Activated T-cell treated with anti-CD3 and anti-CD28 coated beads, Interleukin-2, amount 50 U/mL, for 24 hours (primary cell): ENCODE measurements around the gene GNG7.
A peak's percentile ranks its signal among the peaks of the same experiment; 100 is the strongest.

Experiments used
- DNase-seq: peaks from one replicate; pipeline ENCODE4 v3.0.0-alpha.2; 2020
- H3K27ac Mint-ChIP-seq: 2 replicates; pipeline ENCODE4 v1.8.0; 2020; ENCODE audit warnings: mild to moderate bottlenecking, mixed read lengths
- H3K27me3 Mint-ChIP-seq: 2 replicates; pipeline ENCODE4 v1.8.0; 2020; ENCODE audit warnings: mixed read lengths
- H3K36me3 Mint-ChIP-seq: 2 replicates; pipeline ENCODE4 v1.8.0; 2020; ENCODE audit warnings: low read depth, mixed read lengths
- H3K4me1 Mint-ChIP-seq: 2 replicates; pipeline ENCODE4 v1.8.0; 2020; ENCODE audit warnings: low read depth, mixed read lengths
- H3K4me3 Mint-ChIP-seq: 2 replicates; pipeline ENCODE4 v1.8.0; 2020; ENCODE audit warnings: mild to moderate bottlenecking, moderate library complexity, mixed read lengths
- H3K9me3 Mint-ChIP-seq: 2 replicates; pipeline ENCODE4 v1.8.0; 2020; ENCODE audit warnings: mixed read lengths

GNG7 gene

DNA sequence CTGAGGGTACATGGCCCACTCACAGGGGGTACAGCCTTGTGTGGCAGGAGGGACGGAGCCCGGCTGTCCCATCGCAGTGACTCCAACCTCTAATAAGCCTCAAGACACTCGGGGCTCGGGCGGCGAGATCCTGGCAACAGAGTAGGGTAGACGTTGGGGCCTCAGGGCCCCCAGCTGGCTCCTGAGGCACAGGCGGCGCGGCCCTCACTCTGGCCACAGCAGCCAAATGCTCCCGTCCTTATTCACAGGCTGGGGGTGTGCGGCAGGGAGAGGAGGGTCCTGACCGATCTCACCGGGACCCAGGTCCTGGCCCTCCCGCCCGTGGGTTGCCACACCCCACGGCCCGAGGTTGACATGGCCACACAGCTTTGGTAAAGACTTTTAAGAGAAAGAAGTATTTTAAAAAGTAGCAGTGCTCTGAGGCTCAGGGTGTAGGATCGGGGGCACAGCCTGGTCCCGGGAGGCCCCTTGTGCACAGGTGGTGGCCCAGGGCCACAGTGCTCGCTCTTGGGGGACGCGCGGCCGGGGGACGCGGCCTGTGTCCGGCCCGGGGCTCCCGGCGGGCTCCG is 29.7 kb upstream of the GNG7 start:
- peaks cover 11% of the 10 kb centered on the region for H3K4me1 Mint-ChIP-seq
- no peak for DNase-seq
- H3K36me3 Mint-ChIP-seq: peaks cover 51% of the 10 kb centered on the region
- H3K27me3 Mint-ChIP-seq: peaks cover 7% of the 10 kb centered on the region
- H3K4me3 Mint-ChIP-seq: no peak overlapping the region
- no peak overlapping the region for H3K27ac Mint-ChIP-seq
- no peaks in the 10 kb centered on the region for H3K9me3 Mint-ChIP-seq

DNA sequence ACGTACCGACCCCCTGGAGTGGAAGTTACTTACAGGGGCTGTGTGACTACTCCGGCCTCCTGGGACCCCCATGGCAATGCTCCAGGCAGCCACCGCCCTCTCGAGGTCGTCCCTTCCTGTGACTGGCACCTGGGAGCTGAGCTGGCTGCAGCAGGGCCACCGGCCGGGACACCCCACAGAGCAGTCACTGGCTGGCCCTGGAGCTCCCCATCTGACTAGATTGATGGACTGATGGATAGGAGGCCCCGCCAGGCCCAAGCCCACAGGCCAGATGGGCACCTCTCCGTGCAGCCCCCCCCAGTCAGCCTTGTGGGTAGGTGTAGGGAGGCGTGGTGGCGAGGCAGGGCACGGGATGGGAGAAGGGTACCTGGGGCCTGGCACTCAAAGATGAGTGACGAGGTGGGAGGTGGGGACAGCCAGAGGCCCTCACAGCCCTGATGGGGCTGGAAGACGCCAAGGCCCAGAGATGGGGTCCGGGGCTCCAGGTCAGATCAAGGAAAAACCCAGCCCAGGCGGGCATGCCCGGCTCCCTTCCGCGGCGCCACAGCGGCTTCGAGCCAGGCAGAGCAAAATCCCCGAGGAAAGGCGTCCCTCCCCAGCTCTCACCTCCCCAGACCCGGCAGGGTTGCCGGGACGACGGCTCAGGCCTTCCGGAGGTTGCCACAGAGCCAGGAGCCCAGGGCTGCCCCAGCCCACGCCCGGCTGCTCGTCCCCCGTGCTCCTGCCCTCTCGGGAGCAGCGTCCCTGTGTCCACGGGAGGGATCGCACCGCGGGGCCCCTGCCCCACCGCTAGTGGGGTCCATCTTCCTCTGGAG is 28.9 kb upstream of the GNG7 start:
- Mint-ChIP-seq H3K27me3 (peaks cover 13% of the 10 kb centered on the region), H3K4me1 (peaks cover 8% of the 10 kb centered on the region), H3K27ac (no peak overlapping the region), H3K36me3 (peaks cover 42% of the 10 kb centered on the region), H3K4me3 (no peak overlapping the region), H3K9me3 (no peaks in the 10 kb centered on the region)
- DNase-seq: no peak

DNA sequence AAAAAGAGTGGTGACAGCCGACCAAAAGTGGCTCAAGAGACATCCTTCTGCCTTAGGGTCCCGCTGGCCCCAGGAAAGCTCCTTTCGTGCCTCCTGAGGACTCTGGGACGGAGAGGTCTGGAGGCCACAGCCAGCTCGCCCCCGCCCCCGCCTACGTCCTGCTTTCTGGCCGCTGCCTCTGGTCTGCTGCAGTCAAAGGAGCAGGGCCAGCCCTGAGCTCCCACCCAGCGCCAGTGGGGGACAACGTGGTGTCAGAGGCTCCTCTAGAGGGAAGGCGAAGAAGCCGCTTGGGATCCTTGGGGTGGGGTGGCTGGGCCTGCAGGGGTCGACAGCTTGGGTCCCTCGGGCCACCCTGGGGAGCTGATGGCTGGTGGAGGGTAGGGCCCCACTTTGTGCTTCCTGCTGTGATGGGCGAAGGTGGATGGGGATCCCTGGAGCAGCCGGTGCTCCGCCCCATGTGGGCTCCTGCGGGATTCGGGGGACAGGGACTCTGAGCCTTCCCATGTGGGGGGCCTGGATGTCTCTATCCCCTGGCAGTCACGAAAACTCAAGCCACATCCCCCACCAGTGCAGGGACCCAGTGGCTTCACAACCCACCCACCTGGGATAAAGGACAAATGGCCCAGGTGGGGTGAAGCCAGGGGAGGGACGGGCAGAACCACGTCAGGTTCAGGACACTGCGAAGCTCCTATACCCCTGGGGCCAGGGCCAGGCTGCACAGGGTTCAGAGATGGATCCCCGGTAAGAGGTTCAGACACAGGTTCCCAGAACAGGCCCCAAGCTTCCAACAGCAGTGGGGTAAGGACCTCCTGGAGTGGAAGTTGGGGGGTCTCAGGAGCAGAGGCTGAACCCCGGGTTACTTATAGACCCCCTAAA is 27.7 kb upstream of the GNG7 start:
- Mint-ChIP-seq H3K9me3 (no peaks in the 10 kb centered on the region), H3K4me1 (peaks cover 4% of the 10 kb centered on the region), H3K36me3 (peaks cover 30% of the 10 kb centered on the region), H3K27me3 (peaks cover 25% of the 10 kb centered on the region), H3K27ac (no peak overlapping the region), H3K4me3 (no peak overlapping the region)
- no peak for DNase-seq

DNA sequence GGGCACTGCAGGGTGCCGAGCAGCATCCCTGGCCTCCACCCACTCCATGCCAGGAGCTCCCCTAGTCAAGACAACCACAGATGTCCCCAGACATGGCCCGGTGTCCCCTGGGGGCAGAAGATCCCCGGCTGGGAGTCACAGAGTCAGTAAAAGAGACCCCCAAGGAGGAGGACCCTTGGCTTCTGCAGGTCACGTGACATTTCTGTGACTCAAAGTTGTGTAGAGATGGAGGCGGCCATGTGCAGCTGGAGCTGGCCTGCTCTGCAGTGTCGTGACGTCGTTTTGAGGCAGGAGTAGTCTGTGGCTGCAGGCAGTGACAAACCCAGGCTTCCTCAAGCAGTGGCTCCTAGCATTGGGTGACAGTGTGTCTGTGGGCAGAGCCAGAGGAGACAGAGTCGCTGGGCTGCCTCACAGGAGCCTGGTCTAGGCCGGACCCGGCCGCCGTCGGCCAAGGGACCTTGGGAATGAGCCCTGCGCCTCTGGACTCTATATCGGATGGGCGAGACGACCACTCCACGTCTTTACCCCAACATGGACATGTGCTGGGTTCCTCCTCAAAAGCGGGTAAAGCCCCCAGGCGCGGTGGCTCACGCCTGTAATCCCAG is 26.4 kb upstream of the GNG7 start:
- H3K27me3 Mint-ChIP-seq: peaks cover 31% of the 10 kb centered on the region
- peaks cover 17% of the 10 kb centered on the region for H3K36me3 Mint-ChIP-seq
- H3K4me1 Mint-ChIP-seq: peaks cover 4% of the 10 kb centered on the region
- H3K9me3 Mint-ChIP-seq: no peaks in the 10 kb centered on the region
- no peak overlapping the region for H3K4me3 Mint-ChIP-seq
- H3K27ac Mint-ChIP-seq: no peak overlapping the region
- no peak for DNase-seq

DNA sequence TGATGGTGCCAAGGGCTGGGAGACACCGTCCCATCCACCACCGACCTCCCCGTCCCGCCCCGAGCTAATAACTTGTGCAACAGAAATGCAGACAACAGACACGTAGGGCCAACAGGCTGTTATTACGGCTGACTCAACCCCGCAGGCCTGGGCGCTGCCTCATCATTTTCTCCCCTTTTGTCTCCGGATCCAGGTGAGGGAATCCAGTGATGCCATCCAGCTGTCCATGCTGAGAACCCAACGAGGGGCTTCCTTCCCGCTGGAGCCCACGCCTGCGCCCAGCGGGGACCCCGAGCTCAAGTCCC is 25.1 kb upstream of the GNG7 start:
- Mint-ChIP-seq H3K27ac (no peak overlapping the region), H3K27me3 (peaks cover 36% of the 10 kb centered on the region)

DNA sequence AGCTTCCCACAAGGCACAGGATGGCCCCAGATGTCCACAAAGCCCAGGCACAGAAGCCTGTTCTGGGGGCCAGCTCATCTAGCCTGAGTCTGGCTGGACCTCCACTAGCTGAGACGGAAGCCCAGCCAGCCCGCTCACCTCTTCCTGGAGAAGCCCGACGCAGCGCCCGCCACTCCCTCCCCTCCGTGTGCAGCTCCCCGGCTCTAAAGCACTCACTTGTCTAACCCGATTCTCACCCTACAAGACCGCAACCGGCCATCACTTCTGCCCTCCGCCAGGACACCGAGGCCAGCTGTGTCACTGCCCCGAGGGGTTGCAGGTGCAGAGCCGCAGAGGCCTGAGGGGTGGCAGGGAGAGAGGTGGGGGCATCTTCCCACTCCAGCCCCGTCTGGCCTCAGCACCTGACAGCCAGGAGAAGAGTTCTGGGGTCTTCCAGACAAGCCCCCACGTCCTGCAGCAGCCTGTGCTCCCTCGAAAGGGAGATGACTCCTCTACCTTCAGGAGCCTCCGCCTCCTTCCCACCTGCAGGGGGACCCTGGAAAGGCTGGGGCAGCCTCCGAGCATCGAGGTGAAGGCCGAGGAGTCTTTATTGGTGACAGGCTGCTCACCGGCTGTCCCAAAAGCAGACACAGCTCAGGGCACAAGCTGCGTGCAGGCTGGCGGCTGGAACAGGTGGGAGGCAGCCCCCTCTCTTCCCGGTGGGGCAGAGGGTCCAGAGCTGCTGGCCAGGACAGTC is 24.6 kb upstream of the GNG7 start:
- no peak overlapping the region for H3K27ac Mint-ChIP-seq
- DNase-seq: no peak
- peaks cover 6% of the 10 kb centered on the region for H3K36me3 Mint-ChIP-seq
- H3K4me3 Mint-ChIP-seq: no peak overlapping the region
- no peaks in the 10 kb centered on the region for H3K9me3 Mint-ChIP-seq
- peaks cover 41% of the 10 kb centered on the region for H3K27me3 Mint-ChIP-seq
- peaks cover 4% of the 10 kb centered on the region for H3K4me1 Mint-ChIP-seq

More for the DNA sequence above, 25.1 kb upstream of the GNG7 start:
- Mint-ChIP-seq H3K4me1 (peaks cover 4% of the 10 kb centered on the region), H3K36me3 (peaks cover 9% of the 10 kb centered on the region), H3K4me3 (no peak overlapping the region), H3K9me3 (no peaks in the 10 kb centered on the region)
- DNase-seq: no peak

DNA sequence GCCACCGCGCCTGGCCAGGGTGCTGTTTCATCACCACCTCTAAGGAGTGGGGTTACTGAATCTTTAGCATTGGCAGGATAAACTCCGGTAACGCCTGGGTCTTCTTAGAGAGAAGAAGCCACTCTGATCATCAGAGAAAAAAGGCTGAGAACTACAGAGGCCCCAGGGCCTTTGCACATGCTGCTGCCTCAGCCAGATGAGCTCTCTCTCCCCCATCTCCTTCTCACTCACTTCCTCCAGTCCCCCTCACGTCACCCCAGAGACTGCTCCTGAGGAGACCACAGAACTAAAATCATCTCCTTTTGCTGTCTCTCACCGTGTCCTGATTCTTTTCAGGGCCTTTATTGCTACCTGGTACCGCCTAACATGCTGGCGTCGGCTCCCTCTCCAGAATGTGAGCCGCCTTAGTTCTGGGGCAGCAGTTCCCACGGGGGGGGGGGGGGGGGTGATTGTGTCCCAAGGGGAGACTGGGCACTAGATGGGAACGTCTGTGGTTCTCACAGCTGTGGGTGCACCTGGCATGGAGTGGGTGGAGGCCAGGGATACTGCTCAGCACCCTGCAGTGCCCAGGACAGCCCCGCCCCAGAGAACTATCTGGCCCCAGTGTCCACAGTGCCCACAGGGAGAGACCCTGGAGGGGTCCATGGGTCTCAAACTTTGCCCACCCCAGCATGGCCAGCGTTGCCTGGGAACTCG is 23.8 kb upstream of the GNG7 start:
- DNase-seq: no peak
- Mint-ChIP-seq H3K4me3 (no peak overlapping the region), H3K36me3 (peaks cover under 1% of the 10 kb centered on the region), H3K9me3 (no peaks in the 10 kb centered on the region), H3K27me3 (peaks cover 47% of the 10 kb centered on the region), H3K27ac (no peak overlapping the region), H3K4me1 (peaks cover 9% of the 10 kb centered on the region)

DNA sequence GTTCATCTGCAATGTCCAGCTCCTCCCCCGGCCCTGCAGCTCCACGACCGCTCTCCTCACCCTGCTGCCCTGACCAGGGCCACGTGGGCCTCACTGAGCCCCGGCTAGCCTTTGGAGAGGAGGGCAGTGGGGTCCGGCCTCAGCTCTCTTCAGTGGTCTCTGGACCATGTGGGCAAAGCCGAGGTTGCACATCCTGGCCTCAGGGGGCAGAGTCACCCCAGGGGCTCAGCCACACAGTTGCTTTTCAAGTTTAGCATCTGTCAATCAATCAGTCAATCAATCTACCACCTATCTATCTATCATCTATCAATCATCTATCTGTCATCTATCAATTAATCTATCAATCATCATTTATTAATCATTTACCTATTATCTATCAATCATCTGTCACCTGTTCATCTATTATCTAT is 21.7 kb upstream of the GNG7 start:
- H3K27ac Mint-ChIP-seq: no peak overlapping the region
- no peaks in the 10 kb centered on the region for H3K36me3 Mint-ChIP-seq
- DNase-seq: no peak
- H3K4me1 Mint-ChIP-seq: peaks cover 13% of the 10 kb centered on the region
- H3K4me3 Mint-ChIP-seq: no peak overlapping the region
- H3K9me3 Mint-ChIP-seq: no peaks in the 10 kb centered on the region
- H3K27me3 Mint-ChIP-seq: peaks cover 56% of the 10 kb centered on the region

DNA sequence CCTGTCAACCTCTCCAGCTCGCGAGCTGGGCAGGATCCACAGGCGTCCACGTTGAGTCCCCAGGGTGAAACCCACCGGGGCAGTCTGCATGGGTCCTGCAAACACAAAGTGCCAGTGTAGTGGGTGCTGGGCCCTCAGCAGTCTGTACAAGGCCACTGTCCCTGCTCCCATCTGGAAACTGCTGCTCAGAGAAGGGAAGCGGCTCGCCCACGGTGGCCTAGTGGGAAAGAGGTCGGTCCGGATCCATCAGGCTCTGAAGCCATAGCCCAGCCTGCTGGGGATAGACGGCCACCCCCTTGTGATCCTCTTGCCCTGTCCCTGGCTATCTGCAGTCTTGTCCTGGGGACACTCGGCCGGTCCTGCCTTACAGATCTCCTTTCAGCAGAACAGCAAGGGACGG is 21.3 kb upstream of the GNG7 start:
- no peak for DNase-seq
- Mint-ChIP-seq H3K9me3 (no peaks in the 10 kb centered on the region), H3K36me3 (no peaks in the 10 kb centered on the region), H3K27me3 (peaks cover 61% of the 10 kb centered on the region), H3K4me1 (peaks cover 13% of the 10 kb centered on the region), H3K4me3 (no peak overlapping the region), H3K27ac (no peak overlapping the region)

DNA sequence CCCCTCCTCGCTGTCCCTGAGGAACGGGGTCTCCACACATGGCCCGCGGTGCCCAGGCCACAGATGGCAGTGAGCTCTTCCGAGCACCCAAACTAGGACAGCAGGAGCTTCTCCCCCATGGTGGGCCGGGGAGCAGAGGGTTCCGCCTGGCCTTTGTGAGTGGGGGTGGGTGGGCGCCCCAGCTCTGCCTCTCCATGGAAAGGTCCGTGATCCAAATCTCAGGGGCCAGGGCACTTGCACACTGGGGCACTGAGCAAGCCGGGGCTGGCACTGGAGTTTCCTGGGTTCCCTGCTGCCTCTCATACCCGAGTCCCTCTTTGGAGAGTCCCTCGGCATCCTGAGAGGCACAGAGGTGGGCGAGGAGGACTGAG is 20.8 kb upstream of the GNG7 start:
- no peak overlapping the region for H3K27ac Mint-ChIP-seq

DNA sequence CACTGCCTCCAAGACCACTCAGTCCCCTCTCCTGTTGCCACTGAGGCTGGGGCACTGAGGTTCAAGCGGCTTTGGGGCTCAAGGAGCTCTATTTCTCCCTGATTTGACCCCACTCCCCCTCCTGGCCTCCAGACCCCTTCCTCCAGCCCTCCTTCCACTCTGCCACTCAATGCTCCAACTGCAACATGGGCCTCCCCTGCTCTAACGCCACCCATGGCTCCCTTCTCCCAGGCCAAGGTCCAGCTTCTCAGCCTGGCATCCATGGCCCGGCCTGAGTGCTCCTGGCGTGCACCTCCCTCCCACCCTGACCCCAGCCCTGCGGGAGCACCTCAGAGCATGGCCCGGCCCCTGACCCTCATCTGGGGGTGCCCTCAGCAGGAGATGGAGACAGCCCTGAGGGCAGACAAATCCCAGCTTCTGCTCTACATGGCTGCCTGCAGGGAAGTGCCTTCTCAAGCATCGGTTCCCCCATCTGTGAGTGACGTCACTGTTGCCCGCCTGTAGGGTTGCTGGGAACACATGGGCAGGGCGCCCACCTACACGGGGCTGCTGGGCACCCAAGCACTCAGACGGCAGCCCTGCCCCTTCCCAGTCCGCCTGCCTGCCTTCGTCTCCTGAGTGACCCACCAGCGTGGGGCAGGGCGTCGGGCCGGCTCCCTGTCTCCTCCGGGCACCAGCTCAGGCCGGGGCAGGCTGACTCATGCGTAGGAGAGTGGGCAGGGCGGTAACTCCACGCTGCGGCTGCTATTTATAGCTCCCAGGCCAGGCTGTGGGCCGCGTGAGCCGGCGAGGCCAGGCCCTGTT is 20.2 kb upstream of the GNG7 start:
- Mint-ChIP-seq H3K27me3 (peaks cover 61% of the 10 kb centered on the region), H3K27ac (no peak overlapping the region), H3K9me3 (no peaks in the 10 kb centered on the region), H3K4me3 (no peak overlapping the region), H3K4me1 (peaks cover 13% of the 10 kb centered on the region), H3K36me3 (no peaks in the 10 kb centered on the region)
- no peak for DNase-seq

More for the DNA sequence above, 20.8 kb upstream of the GNG7 start:
- Mint-ChIP-seq H3K4me3 (no peak overlapping the region), H3K4me1 (peaks cover 13% of the 10 kb centered on the region), H3K27me3 (peaks cover 63% of the 10 kb centered on the region), H3K36me3 (no peaks in the 10 kb centered on the region), H3K9me3 (no peaks in the 10 kb centered on the region)
- no peak for DNase-seq

DNA sequence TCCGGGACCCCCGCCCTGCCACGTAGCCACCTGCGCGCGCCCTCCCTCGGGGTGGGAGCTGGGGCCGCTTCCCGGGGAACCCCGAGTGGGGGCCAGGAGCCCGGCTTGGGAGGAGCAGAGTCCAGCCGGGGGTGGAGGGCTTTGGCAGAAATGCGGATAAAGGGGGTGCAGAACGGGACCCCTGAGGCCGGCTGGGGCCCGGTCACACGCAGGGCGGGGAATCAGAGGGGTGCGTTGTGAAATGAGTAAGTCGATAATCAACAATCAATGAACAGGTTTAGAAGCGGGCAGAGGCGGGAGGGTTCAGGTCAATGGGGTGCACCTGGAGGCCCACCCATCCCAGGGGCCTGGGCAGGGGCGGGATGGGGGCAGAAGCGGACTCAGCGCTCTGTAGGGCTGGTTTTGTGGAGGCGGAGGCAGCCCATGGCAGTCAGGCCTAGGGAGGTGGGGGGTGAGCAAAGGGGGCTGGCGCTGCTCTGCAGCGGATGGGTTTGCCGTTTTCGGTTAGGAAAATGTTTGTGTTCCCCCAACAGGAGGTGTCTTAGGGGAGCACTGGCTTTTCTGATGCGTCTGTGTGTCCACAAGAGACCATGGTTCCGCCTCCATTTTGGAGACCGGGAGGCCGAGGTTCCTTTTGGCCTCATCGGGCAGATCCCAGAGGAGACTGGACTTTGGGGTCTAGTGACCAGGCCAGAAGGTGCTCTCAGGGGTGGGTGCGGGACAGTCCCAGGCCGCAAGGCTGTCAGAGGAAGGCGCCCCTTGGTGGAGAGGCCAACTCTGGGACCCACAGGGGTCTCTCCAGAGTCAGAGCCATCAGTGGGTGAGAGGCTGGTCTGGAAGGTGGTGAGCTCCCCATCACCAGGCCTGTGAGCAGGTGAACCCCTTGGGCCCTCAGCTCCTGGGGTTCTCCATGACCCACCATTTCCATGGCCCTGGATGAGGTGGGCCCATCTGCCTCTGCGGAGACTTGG is 19.4 kb upstream of the GNG7 start:
- DNase-seq: no peak
- H3K9me3 Mint-ChIP-seq: no peaks in the 10 kb centered on the region
- H3K4me3 Mint-ChIP-seq: peak overlapping the region; percentile 62
- H3K27me3 Mint-ChIP-seq: peaks cover 52% of the 10 kb centered on the region
- H3K27ac Mint-ChIP-seq: no peak overlapping the region
- no peaks in the 10 kb centered on the region for H3K36me3 Mint-ChIP-seq
- peaks cover 9% of the 10 kb centered on the region for H3K4me1 Mint-ChIP-seq
